Natural killer cell (primary cell): ENCODE measurements around the gene TCF4. TPM values are rescaled to one million over a fixed set of nuclear protein-coding genes. Genes with fewer than 3 reads are reported as not detected.

Experiments used
- ATAC-seq, 3 donors: fragments of 150-1000 bp in 2 of 3; fragments of 200-7000 bp in 1 of 3; cut with Tn5 transposase; 1 replicate in 1 of 3; 2 replicates in 2 of 3; pipeline ENCODE4 v1.10.0; 2021; ENCODE audit warnings: mild to moderate bottlenecking in 2 of 3, moderate library complexity in 2 of 3
- DNase-seq, 2 donors: peaks; one replicate each; pipeline versions ENCODE4 v3.0.0 to v3.0.0-alpha.2; 2013 to 2021; ENCODE audit warnings: mixed read lengths in 1 of 2
- H3K27ac ChIP-seq: one replicate; pipeline ENCODE4 v1.5.1; 2013; ENCODE audit warnings: mild to moderate bottlenecking, low read length
- H3K27me3 ChIP-seq: one replicate; pipeline ENCODE4 v1.6.1; 2013; ENCODE audit warnings: low read length; ENCODE audit not compliant: control insufficient read depth, insufficient read depth
- H3K36me3 ChIP-seq: one replicate; pipeline ENCODE4 v1.6.1; 2013; ENCODE audit warnings: low read length; ENCODE audit not compliant: control insufficient read depth, insufficient read depth
- H3K4me1 ChIP-seq: one replicate; pipeline ENCODE4 v1.6.1; 2013; ENCODE audit warnings: low read length; ENCODE audit not compliant: control insufficient read depth, insufficient read depth
- H3K4me3 ChIP-seq: one replicate; pipeline ENCODE4 v1.5.1; 2013; ENCODE audit warnings: low read length
- H3K9me3 ChIP-seq: one replicate; pipeline ENCODE4 v1.6.1; 2013; ENCODE audit warnings: low read length; ENCODE audit not compliant: control insufficient read depth, insufficient read depth
- H3K27ac Mint-ChIP-seq, 2 donors: one replicate each; pipeline ENCODE4 v1.8.0; 2022; ENCODE audit warnings: mild to moderate bottlenecking in 2 of 2, mixed read lengths in 2 of 2, moderate library complexity in 1 of 2
- H3K27me3 Mint-ChIP-seq, 2 donors: one replicate each; pipeline ENCODE4 v1.8.0; 2022; ENCODE audit warnings: low read depth in 2 of 2, mixed read lengths in 2 of 2
- H3K36me3 Mint-ChIP-seq: one replicate; pipeline ENCODE4 v1.8.0; 2022; ENCODE audit warnings: mixed read lengths
- H3K4me1 Mint-ChIP-seq, 2 donors: one replicate each; pipeline ENCODE4 v1.8.0; 2022; ENCODE audit warnings: mixed read lengths in 2 of 2
- H3K4me3 Mint-ChIP-seq: one replicate; pipeline ENCODE4 v1.8.0; 2022; ENCODE audit warnings: mild to moderate bottlenecking, moderate library complexity, mixed read lengths
- H3K9me3 Mint-ChIP-seq, 2 donors: one replicate each; pipeline ENCODE4 v1.8.0; 2022; ENCODE audit warnings: mixed read lengths in 2 of 2
- CTCF ChIP-seq: fragments of 200-600 bp; IDR thresholded peaks from one replicate; pipeline ENCODE4 v1.8.0; 2022; ENCODE audit warnings: antibody characterized with exemption
- WGBS: methylation state at CpG from one replicate; pipeline ENCODE4 v1.1.7; 2013; ENCODE audit warnings: missing lambda C conversion rate; ENCODE audit not compliant: insufficient coverage; 5-methylcytosine and 5-hydroxymethylcytosine counted together
- intact Hi-C: fragments of 100-400 bp; cut with micrococcal nuclease; formaldehyde crosslinking; loops from one replicate; pipeline ENCODE4 v1.14.2; 2022
- total RNA-seq, 4 donors: library from RNA; stranded (reverse); fragments of 120-200 nt in 1 of 4; gene quantifications; one replicate each; pipeline versions ENCODE4 v1.2.3 to v1.2.4, GENCODE V29; 2013 to 2022

Gene TCF4
- total RNA-seq, 3 donors from 2014 or later (not counting 1 experiment from before 2014, with no cell fraction given) = 8.3 to 16.5 (median 9.0) TPM

DNA sequence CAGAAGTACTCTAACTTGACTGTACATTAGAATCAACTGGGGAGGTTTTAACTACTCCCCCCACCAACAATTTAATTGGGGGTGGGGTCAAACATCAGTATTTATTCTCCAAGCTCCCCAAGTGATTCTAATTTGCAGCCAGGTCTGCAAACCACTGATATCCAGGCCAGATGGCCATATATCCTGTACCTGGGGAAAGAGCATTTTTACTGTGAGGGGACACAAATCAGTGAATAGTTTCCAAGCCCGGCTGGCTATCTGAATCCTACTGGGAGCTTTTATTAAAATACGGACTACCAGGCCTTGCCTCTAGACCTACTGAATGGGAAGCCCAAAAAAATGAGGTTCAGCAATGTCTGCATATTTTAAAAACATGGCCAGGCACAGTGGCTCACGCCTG lies 88.5 kb downstream of the TCF4 start:
- no peaks in the 10 kb centered on the region for H3K36me3 ChIP-seq
- H3K9me3 ChIP-seq = no peaks in the 10 kb centered on the region
- no peaks in the 10 kb centered on the region for H3K36me3 Mint-ChIP-seq
- H3K27ac Mint-ChIP-seq = no peak overlapping the region
- intact Hi-C loops = no loop called here
- H3K4me3 ChIP-seq = no peak overlapping the region
- no peak overlapping the region for H3K27ac ChIP-seq
- DNase-seq (no peak), ATAC-seq (no peak)
- no peaks in the 10 kb centered on the region for H3K27me3 Mint-ChIP-seq
- no peaks in the 10 kb centered on the region for H3K27me3 ChIP-seq
- no peak overlapping the region for H3K4me3 Mint-ChIP-seq
- no peaks in the 10 kb centered on the region for H3K4me1 ChIP-seq
- 93% methylated on average over 3 of the region's 3 CpGs for WGBS
- TF ChIP-seq CTCF = no peak
- H3K9me3 Mint-ChIP-seq = no peaks in the 10 kb centered on the region
- no peaks in the 10 kb centered on the region for H3K4me1 Mint-ChIP-seq

DNA sequence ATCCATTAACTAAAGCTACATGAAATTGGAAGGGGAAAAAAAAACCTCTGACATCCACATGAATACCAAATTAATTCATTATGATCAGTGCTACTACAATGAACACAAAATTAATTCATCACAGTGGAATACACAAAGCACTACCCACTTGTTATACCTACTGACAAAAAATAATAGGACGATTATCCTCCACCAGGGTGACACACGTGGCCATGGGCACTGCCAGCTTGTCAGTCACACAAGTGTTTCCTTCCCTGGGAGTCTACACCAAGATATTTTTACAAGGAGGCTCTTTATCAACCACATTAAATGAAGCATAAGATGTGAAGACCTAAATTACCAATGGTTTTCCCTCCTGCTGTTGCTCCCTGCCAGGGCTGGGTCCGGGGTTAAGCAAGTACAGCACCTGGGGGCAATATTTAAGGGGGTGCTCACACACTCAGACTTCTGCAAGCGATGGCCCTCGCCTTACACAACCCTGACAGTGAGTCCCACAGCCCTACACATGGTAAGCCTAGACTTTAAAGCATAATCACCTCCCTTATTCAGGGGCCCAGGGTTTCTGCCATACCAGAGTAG lies 90.1 kb downstream of the TCF4 start:
- H3K4me1 ChIP-seq = no peaks in the 10 kb centered on the region
- ATAC-seq (no peak), DNase-seq (no peak)
- Mint-ChIP-seq H3K27me3 (no peaks in the 10 kb centered on the region), H3K4me1 (no peaks in the 10 kb centered on the region), H3K36me3 (no peaks in the 10 kb centered on the region), H3K4me3 (no peak overlapping the region), H3K27ac (no peak overlapping the region), H3K9me3 (no peaks in the 10 kb centered on the region)
- H3K4me3 ChIP-seq = no peak overlapping the region
- H3K9me3 ChIP-seq = no peaks in the 10 kb centered on the region
- intact Hi-C loops = no loop called here
- WGBS = 74% methylated on average over 5 of the region's 5 CpGs
- TF ChIP-seq CTCF = no peak
- no peak overlapping the region for H3K27ac ChIP-seq
- no peaks in the 10 kb centered on the region for H3K27me3 ChIP-seq
- no peaks in the 10 kb centered on the region for H3K36me3 ChIP-seq

- Mint-ChIP-seq H3K27me3 (peaks cover under 1 to 2% of the 10 kb centered on the region in 2 donors), H3K27ac (no peak overlapping the region), H3K4me1 (peaks cover under 1% of the 10 kb centered on the region in 2 donors), H3K4me3 (no peak overlapping the region), H3K36me3 (no peaks in the 10 kb centered on the region), H3K9me3 (no peaks in the 10 kb centered on the region)
- intact Hi-C loops = no loop called here
- Histone ChIP-seq H3K9me3 (no peaks in the 10 kb centered on the region), H3K4me3 (no peak overlapping the region), H3K4me1 (no peaks in the 10 kb centered on the region), H3K27me3 (no peaks in the 10 kb centered on the region), H3K36me3 (no peaks in the 10 kb centered on the region), H3K27ac (no peak overlapping the region)
- no peak for ATAC-seq
- no peak for DNase-seq
- no CpG with 5 or more reads among the region's 1 CpG for WGBS
- no peak for TF ChIP-seq CTCF
Measured at GRCh38 chr18:55494899-55495298, 93.1 kb downstream of the TCF4 start.

- H3K36me3 Mint-ChIP-seq = no peaks in the 10 kb centered on the region
- no peak overlapping the region for H3K27ac Mint-ChIP-seq
- H3K4me3 ChIP-seq = no peak overlapping the region
- intact Hi-C loops = no loop called here
- H3K9me3 ChIP-seq = no peaks in the 10 kb centered on the region
- no peak for TF ChIP-seq CTCF
- WGBS = 83% methylated on average over 1 of the region's 1 CpG
- no peaks in the 10 kb centered on the region for H3K36me3 ChIP-seq
- no peak for ATAC-seq
- peaks cover 5% of the 10 kb centered on the region in 2 donors for H3K4me1 Mint-ChIP-seq
- no peaks in the 10 kb centered on the region for H3K4me1 ChIP-seq
- peaks cover 5 to 6% of the 10 kb centered on the region in 2 donors for H3K27me3 Mint-ChIP-seq
- no peak for DNase-seq
- H3K9me3 Mint-ChIP-seq = no peaks in the 10 kb centered on the region
- H3K27me3 ChIP-seq = no peaks in the 10 kb centered on the region
- no peak overlapping the region for H3K27ac ChIP-seq
- H3K4me3 Mint-ChIP-seq = no peak overlapping the region
Measured at GRCh38 chr18:55494441-55494840, 93.6 kb downstream of the TCF4 start.
